K562 (cell line): ENCODE results near the gene ERVK3-1. TPM values are rescaled to one million over a fixed set of nuclear protein-coding genes. Genes with fewer than 3 reads are reported as not detected.
A peak's percentile ranks its signal among the peaks of the same experiment; 100 is the strongest.

ENCODE experiments used
- ATAC-seq: fragments of 200-7000 bp; cut with Tn5 transposase; 3 replicates; pipeline ENCODE4 v1.9.1; 2020; ENCODE audit warnings: moderate library complexity
- BruUV-seq: library from RNA; stranded (reverse); fragments of 400-500 nt; replicated peaks from 2 replicates; lab custom pipeline; 2021; lab: Mats Ljungman, UMichigan
- CTCF ChIA-PET: fragments of 300-600 bp; formaldehyde crosslinking; extraction: SDS; loops from one replicate; lab custom pipeline; 2021; ENCODE audit warnings: low intra/inter-chr PET ratio; lab: Yijun Ruan, JAX
- POLR2A ChIA-PET: fragments of 300-600, 350-650 bp; sonication (Branson Sonifier 250); formaldehyde crosslinking; extraction: SDS; loops from one replicate; lab custom pipeline; 2021; ENCODE audit warnings: antibody characterized with exemption, inconsistent platforms; lab: Yijun Ruan, JAX
- DNase-seq, 4 experiments: peaks; one replicate each; pipeline versions ENCODE4 v3.0.0 to v3.0.0-alpha.2; 2011 to 2018; ENCODE audit warnings: low spot score in 3 of 4, mixed read lengths in 3 of 4; ENCODE audit errors: extremely low read depth in 1 of 4
- FAIRE-seq: peaks from 2 replicates; lab custom pipeline; 2011; peaks lifted over from hg19 to GRCh38; lab: Jason Lieb, UNC
- H2AFZ ChIP-seq: 2 replicates; pipeline ENCODE4 v1.6.0; 2011; ENCODE audit warnings: low read depth, low read length, control low read depth, inconsistent platforms
- H3K27ac ChIP-seq: fragments of 200-600 bp; 3 replicates; pipeline ENCODE4 v1.8.0; 2011; ENCODE audit warnings: low read depth, mild to moderate bottlenecking, control low read depth, inconsistent platforms, low read length, moderate library complexity, mixed read lengths; ENCODE audit errors: extremely low read depth
- H3K27me3 ChIP-seq, 2 experiments: fragments of 300-600 bp in 1 of 2; 2 replicates in 1 of 2; 3 replicates in 1 of 2; pipeline versions ENCODE4 v1.6.0 to v1.8.0; 2011; ENCODE audit warnings: inconsistent platforms in 2 of 2, low read length in 2 of 2, mild to moderate bottlenecking in 1 of 2, mixed read lengths in 1 of 2, moderate library complexity in 1 of 2; ENCODE audit not compliant: control insufficient read depth in 2 of 2, insufficient read depth in 2 of 2
- H3K36me3 ChIP-seq: fragments of 300-600 bp; 3 replicates; pipeline ENCODE4 v1.8.0; 2011; ENCODE audit warnings: mild to moderate bottlenecking, low read length, inconsistent platforms; ENCODE audit not compliant: control insufficient read depth, insufficient read depth
- H3K4me1 ChIP-seq, 2 experiments: fragments of 200-600 bp in 1 of 2; replicated peaks in 1 of 2; 2 replicates in 1 of 2; 3 replicates in 1 of 2; pipeline versions ENCODE4 v1.5.1 to v1.8.0; 2011; ENCODE audit warnings: inconsistent platforms in 2 of 2, low read length in 2 of 2, mild to moderate bottlenecking in 1 of 2, mixed read lengths in 1 of 2, moderate library complexity in 1 of 2; ENCODE audit not compliant: control insufficient read depth in 2 of 2, insufficient read depth in 2 of 2
- H3K4me2 ChIP-seq: 2 replicates; pipeline ENCODE4 v1.6.1; 2011; ENCODE audit warnings: low read length, control low read depth, inconsistent platforms, mixed read lengths; ENCODE audit not compliant: insufficient read depth
- H3K4me3 ChIP-seq: fragments of 200-600 bp; sonication (generic), shearing (Covaris generic); 2 replicates; pipeline ENCODE4 v1.5.1; 2016; ENCODE audit warnings: control low read depth, inconsistent platforms
- H3K79me2 ChIP-seq: fragments of 200-600 bp; 3 replicates; pipeline ENCODE4 v1.8.0; 2011; ENCODE audit warnings: low read length, inconsistent platforms; ENCODE audit not compliant: control insufficient read depth, insufficient read depth
- H3K9ac ChIP-seq, 2 experiments: 2 replicates each; pipeline versions ENCODE4 v1.6.0 to v1.6.1; 2011; ENCODE audit warnings: low read depth in 2 of 2, low read length in 2 of 2, control low read depth in 1 of 2, inconsistent platforms in 1 of 2, mild to moderate bottlenecking in 1 of 2, mixed read lengths in 1 of 2; ENCODE audit not compliant: insufficient read depth in 1 of 2
- H3K9me1 ChIP-seq: one replicate; pipeline ENCODE4 v1.6.0; 2011; ENCODE audit warnings: inconsistent platforms, mild to moderate bottlenecking, low read length, moderate library complexity; ENCODE audit not compliant: control insufficient read depth, insufficient read depth
- H3K9me3 ChIP-seq: replicated peaks from 2 replicates; pipeline ENCODE4 v1.5.1; 2011; ENCODE audit warnings: low read depth, low read length, inconsistent platforms; ENCODE audit not compliant: control insufficient read depth, insufficient read depth
- H4K20me1 ChIP-seq: replicated peaks from 2 replicates; pipeline ENCODE4 v1.6.1; 2011; ENCODE audit warnings: low read length, inconsistent platforms, mixed read lengths; ENCODE audit not compliant: control insufficient read depth, insufficient read depth
- ARID1B ChIP-seq: fragments of 450-650 bp; IDR thresholded peaks from 2 replicates; pipeline ENCODE4 v1.6.1; 2016; ENCODE audit warnings: antibody characterized with exemption, mild to moderate bottlenecking, inconsistent platforms
- ATF3 ChIP-seq, 2 experiments: fragments of 450-650 bp in 1 of 2; sonication (generic) in 1 of 2; formaldehyde crosslinking in 1 of 2; IDR thresholded peaks in 1 of 2; conservative IDR thresholded peaks in 1 of 2; 2 replicates each; pipeline versions ENCODE4 v1.6.1 to v1.8.1; 2016 to 2023; ENCODE audit warnings: mild to moderate bottlenecking in 2 of 2, moderate library complexity in 2 of 2, inconsistent platforms in 1 of 2, missing genetic modification reagents in 1 of 2
- CBFA2T3 ChIP-seq: fragments of 450-650 bp; IDR thresholded peaks from 2 replicates; pipeline ENCODE4 v1.6.1; 2017
- CTBP1 ChIP-seq: fragments of 450-650 bp; IDR thresholded peaks from 2 replicates; pipeline ENCODE4 v1.6.1; 2016; ENCODE audit warnings: borderline replicate concordance
- CTCFL ChIP-seq: IDR thresholded peaks from 2 replicates; pipeline ENCODE4 v1.6.1; 2011; ENCODE audit warnings: borderline replicate concordance, low read depth, mild to moderate bottlenecking, moderate library complexity, low read length; ENCODE audit not compliant: insufficient read depth, poor library complexity, severe bottlenecking
- CXXC5 ChIP-seq: fragments of 250-450 bp; sonication (Bioruptor Pico); IDR thresholded peaks from 2 replicates; pipeline ENCODE4 v1.8.0; 2022; ENCODE audit warnings: inconsistent platforms, mild to moderate bottlenecking, moderate library complexity
- DPF2 ChIP-seq: fragments of 450-650 bp; IDR thresholded peaks from 2 replicates; pipeline ENCODE4 v1.6.1; 2016
- EWSR1 ChIP-seq: fragments of 450-650 bp; IDR thresholded peaks from 2 replicates; pipeline ENCODE4 v1.6.1; 2018; ENCODE audit warnings: borderline replicate concordance, mild to moderate bottlenecking, low read depth, moderate library complexity; ENCODE audit not compliant: partially characterized antibody
- KLF13 ChIP-seq: fragments of 450-650 bp; IDR thresholded peaks from 2 replicates; pipeline ENCODE4 v1.6.1; 2016; ENCODE audit warnings: missing genetic modification characterization, low read depth, mild to moderate bottlenecking, missing compliant biosample characterization, moderate library complexity, borderline replicate concordance
- POLR2H ChIP-seq: IDR thresholded peaks from 2 replicates; pipeline ENCODE4 v1.6.1; 2016; ENCODE audit warnings: missing genetic modification characterization, low read depth, mild to moderate bottlenecking, control low read depth, missing compliant biosample characterization, moderate library complexity
- RNF2 ChIP-seq: sonication (generic); IDR thresholded peaks from 2 replicates; pipeline ENCODE4 v1.6.1; 2016
- SIN3A ChIP-seq, 2 experiments: fragments of 150-350 bp in 1 of 2; IDR thresholded peaks; 2 replicates each; pipeline ENCODE4 v1.6.1; 2011 to 2016; ENCODE audit warnings: borderline replicate concordance in 2 of 2, low read depth in 2 of 2, low read length in 2 of 2, mild to moderate bottlenecking in 2 of 2, moderate library complexity in 2 of 2; ENCODE audit not compliant: control insufficient read depth in 1 of 2
- SOX6 ChIP-seq: fragments of 450-650 bp; IDR thresholded peaks from 2 replicates; pipeline ENCODE4 v1.6.1; 2014; ENCODE audit warnings: mild to moderate bottlenecking
- TAF1 ChIP-seq: IDR thresholded peaks from 2 replicates; pipeline ENCODE4 v1.6.1; 2011; ENCODE audit warnings: mild to moderate bottlenecking, low read length, moderate library complexity; ENCODE audit not compliant: insufficient read depth, control insufficient read depth, severe bottlenecking; ENCODE audit errors: extremely low read depth
- TAL1 ChIP-seq: fragments of 450-650 bp; IDR thresholded peaks from 2 replicates; pipeline ENCODE4 v1.6.1; 2016; ENCODE audit warnings: mild to moderate bottlenecking
- TEAD4 ChIP-seq, 2 experiments: sonication (generic) in 1 of 2; formaldehyde crosslinking in 1 of 2; IDR thresholded peaks; 2 replicates each; pipeline versions ENCODE4 v1.6.1 to v1.8.0; 2012 to 2022; ENCODE audit warnings: borderline replicate concordance in 1 of 2, inconsistent platforms in 1 of 2, low read length in 1 of 2, mild to moderate bottlenecking in 1 of 2, missing genetic modification reagents in 1 of 2
- ZEB2 ChIP-seq: fragments of 450-650 bp; IDR thresholded peaks from 2 replicates; pipeline ENCODE4 v1.6.1; 2016
- ZNF174 ChIP-seq: fragments of 250-450 bp; sonication (Bioruptor Pico); IDR thresholded peaks from 2 replicates; pipeline ENCODE4 v1.4.0; 2020; ENCODE audit warnings: mild to moderate bottlenecking
- ZNF274 ChIP-seq: IDR thresholded peaks from 2 replicates; pipeline ENCODE4 v1.6.1; 2011; ENCODE audit warnings: low read depth, mild to moderate bottlenecking, low read length, moderate library complexity, borderline replicate concordance
- ZNF347 ChIP-seq: fragments of 450-650 bp; formaldehyde crosslinking; IDR thresholded peaks from 2 replicates; pipeline ENCODE4 v1.4.0; 2020; ENCODE audit warnings: low read depth, mild to moderate bottlenecking, moderate library complexity
- WGBS: fragments of 100-300 bp; shearing (Covaris generic); methylation state at CpG from one replicate; pipeline ENCODE4 v1.1.6; 2016; ENCODE audit warnings: low coverage, mixed read lengths; ENCODE audit not compliant: insufficient coverage; ENCODE audit errors: missing lambda C conversion rate; 5-methylcytosine and 5-hydroxymethylcytosine counted together
- in situ Hi-C: fragments of 300-500 bp; cut with MboI; formaldehyde crosslinking; loops from 4 replicates; pipeline ENCODE4 v1.15.0; 2018; ENCODE audit warnings: inconsistent platforms, mixed read lengths
- intact Hi-C: fragments of 100-400 bp; cut with micrococcal nuclease; formaldehyde crosslinking; loops from 2 replicates; pipeline ENCODE4 v1.14.2; 2022
- polyA plus RNA-seq, 8 experiments: library from polyadenylated mRNA; depleted of rRNA in 4 of 8; stranded (reverse) in 5 of 8; unstranded in 3 of 8; fragments of >200 nt; fragmentation: Nextera tagmentation in 2 of 8; fragmentation: Illumina TruSeq in 1 of 8; extraction: Ambion mirVana in 2 of 8; extraction: Trizol in 1 of 8; gene quantifications; 2 replicates each; pipeline versions ENCODE4 v1.2.1 to v1.2.3, GENCODE V29; 2011 to 2014; ENCODE audit warnings: inconsistent platforms in 1 of 8, missing spikeins in 1 of 8
- total RNA-seq, 7 experiments: library from RNA; depleted of rRNA in 6 of 7; stranded (reverse); fragments of >200 nt in 6 of 7; fragmentation: Illumina TruSeq in 2 of 7; extraction: Trizol in 2 of 7; gene quantifications; 2 replicates each; pipeline versions ENCODE4 v1.2.1 to v1.2.3, GENCODE V29; 2011 to 2021; ENCODE audit warnings: low replicate concordance in 1 of 7

The ERVK3-1 gene
- total and polyA plus RNA-seq, 9 of the 15 experiments (the other 6 are each of a cell fraction or from before 2014, with no cell fraction given) = 87.6 to 299 (median 119) TPM

GRCh38 chr19:58304255-58304654, 922 bp upstream of the ERVK3-1 start:
- WGBS = 14% methylated on average over 7 of the region's 7 CpGs
- intact Hi-C loops (loop anchor here (2.0 kb wide), 1 partner anchor 59 kb away; the partner anchor contains the start of gene ZNF497), in situ Hi-C loops (no loop called here)
- Histone ChIP-seq H3K4me2 (peak overlapping the region; percentile 99), H3K9ac (peak overlapping the region in 1 of 2 experiments; percentile 91; a peak in 2 of 4 replicates), H3K9me3 (peaks cover 3% of the 10 kb centered on the region), H3K27me3 (no peaks in the 10 kb centered on the region), H4K20me1 (no peaks in the 10 kb centered on the region), H3K4me1 (peaks cover 7 to 15% of the 10 kb centered on the region in 2 experiments; a peak in 4 of 5 replicates), H3K4me3 (peak overlapping the region; percentile 98), H3K79me2 (peaks cover 40% of the 10 kb centered on the region), H3K36me3 (peaks cover 57% of the 10 kb centered on the region), H3K9me1 (no peaks in the 10 kb centered on the region), H3K27ac (peak overlapping the region; percentile 98), H2AFZ (peak overlapping the region; percentile 96; the same call in 1 of the 2 replicates)
- BruUV-seq = no TSS peak
- ChIA-PET CTCF (no interaction called here), POLR2A (interaction anchor here (0.6 to 4.2 kb wide), 6 partner anchors 13 to 121 kb away, joined by 3 to 27 read pairs (median 3); partner anchors contain the start of gene ZNF8)
- DNase-seq = peak; percentile 39 to 68 (median 55)
- peak; percentile 44 for FAIRE-seq
- ATAC-seq = peak; percentile 67
- TF ChIP-seq CTCFL (no peak), TEAD4 (IDR thresholded peaks at IDR 0.05; ENCODE audit: low read length) (peak; percentile 20; the same call in 1 of the 2 replicates), TEAD4 (CRISPR knock-in tag; IDR thresholded peaks at IDR 0.05; ENCODE audit: borderline replicate concordance) (no peak), ZNF347 (CRISPR knock-in tag) (no peak), ARID1B (peak; percentile 34), RNF2 (no peak), TAL1 (peak; percentile 21; the same call in 1 of the 2 replicates), ZNF274 (no peak), KLF13 (tag) (no peak), DPF2 (peak; percentile 2; the same call in 1 of the 2 replicates), TAF1 (peak; percentile 61), ATF3 (IDR thresholded peaks at IDR 0.05) (0 out of 2 replicates have a peak, but pooled peaks have one; percentile 19), ATF3 (CRISPR knock-in tag; conservative IDR thresholded peaks at IDR 0.05) (no peak), SOX6 (peak; percentile 14; the same call in 1 of the 2 replicates), SIN3A (IDR thresholded peaks at IDR 0.05; ENCODE audit: borderline replicate concordance in 2 of 2, control insufficient read depth in 1 of 2, low read depth in 2 of 2, low read length in 2 of 2) (no peak), CTBP1 (peak; percentile 51), CBFA2T3 (peak; percentile 61), POLR2H (tag) (no peak), ZEB2 (peak; percentile 39; the same call in 1 of the 2 replicates), EWSR1 (no peak), CXXC5 (CRISPR knock-in tag) (peak; percentile 34; the same call in 1 of the 2 replicates), ZNF174 (CRISPR knock-in tag) (no peak)
